IMR-90 (cell line): ENCODE data around the gene ASB4. TPM values are rescaled to one million over a fixed set of nuclear protein-coding genes. Genes with fewer than 3 reads are reported as not detected.

ENCODE experiments used
- ATAC-seq: fragments of 200-7000 bp; cut with Tn5 transposase; 2 replicates; pipeline ENCODE4 v1.9.1; 2020; ENCODE audit warnings: low read depth, mild to moderate bottlenecking, moderate library complexity
- BruUV-seq: library from RNA; stranded (reverse); fragments of 400-500 nt; replicated peaks from 2 replicates; lab custom pipeline; 2021; lab: Mats Ljungman, UMichigan
- CTCF ChIA-PET: fragments of 300-600 bp; formaldehyde crosslinking; extraction: SDS; loops from one replicate; lab custom pipeline; 2021; ENCODE audit warnings: antibody characterized with exemption; lab: Yijun Ruan, JAX
- POLR2A ChIA-PET: fragments of 300-600 bp; sonication (Branson Sonifier 250); formaldehyde crosslinking; loops from one replicate; lab custom pipeline; 2022; ENCODE audit warnings: antibody characterized with exemption; ENCODE audit not compliant: unreplicated experiment; lab: Charles Lee
- DNase-seq: peaks from one replicate; pipeline ENCODE4 v3.0.0; 2013
- H2AFZ ChIP-seq: replicated peaks from 2 replicates; pipeline ENCODE3; 2013; ENCODE audit warnings: low read length, mild to moderate bottlenecking; ENCODE audit not compliant: poor library complexity
- H2AK5ac ChIP-seq: 2 replicates; pipeline ENCODE4 v1.6.1; 2013; ENCODE audit warnings: low read depth, low read length, inconsistent platforms
- H2AK9ac ChIP-seq: replicated peaks from 2 replicates; pipeline ENCODE3; 2013; ENCODE audit warnings: mild to moderate bottlenecking, low read depth, low read length, moderate library complexity; ENCODE audit not compliant: poor library complexity
- H2BK120ac ChIP-seq: 2 replicates; pipeline ENCODE4 v1.6.1; 2013; ENCODE audit warnings: low read depth, low read length, inconsistent platforms
- H2BK15ac ChIP-seq: 3 replicates; pipeline ENCODE4 v1.6.1; 2013; ENCODE audit warnings: low read depth, low read length, inconsistent platforms
- H2BK20ac ChIP-seq: 2 replicates; pipeline ENCODE4 v1.6.1; 2013; ENCODE audit warnings: low read depth, mild to moderate bottlenecking, inconsistent platforms, low read length, moderate library complexity
- H2BK5ac ChIP-seq: 2 replicates; pipeline ENCODE4 v1.6.1; 2013; ENCODE audit warnings: mild to moderate bottlenecking, low read depth, low read length, inconsistent platforms; ENCODE audit not compliant: poor library complexity, severe bottlenecking
- H3K14ac ChIP-seq: replicated peaks from 2 replicates; pipeline ENCODE4 v1.6.1; 2013; ENCODE audit warnings: low read depth, low read length, inconsistent platforms
- H3K18ac ChIP-seq: 2 replicates; pipeline ENCODE4 v1.6.1; 2013; ENCODE audit warnings: low read depth, low read length, control low read depth
- H3K23ac ChIP-seq: 2 replicates; pipeline ENCODE4 v1.6.1; 2013; ENCODE audit warnings: low read depth, low read length, inconsistent platforms
- H3K27ac ChIP-seq: 2 replicates; pipeline ENCODE4 v1.5.1; 2013; ENCODE audit warnings: mild to moderate bottlenecking, control low read depth, low read length; ENCODE audit not compliant: insufficient read depth
- H3K27me3 ChIP-seq: 2 replicates; pipeline ENCODE4 v1.6.1; 2013; ENCODE audit warnings: low read length; ENCODE audit not compliant: control insufficient read depth, insufficient read depth
- H3K36me3 ChIP-seq: 2 replicates; pipeline ENCODE4 v1.6.1; 2013; ENCODE audit warnings: low read length, mixed read lengths; ENCODE audit not compliant: control insufficient read depth, insufficient read depth
- H3K4ac ChIP-seq: 2 replicates; pipeline ENCODE4 v1.6.1; 2013; ENCODE audit warnings: low read depth, low read length, inconsistent platforms
- H3K4me1 ChIP-seq: 2 replicates; pipeline ENCODE4 v1.6.1; 2013; ENCODE audit warnings: low read length, mixed read lengths; ENCODE audit not compliant: control insufficient read depth, insufficient read depth
- H3K4me2 ChIP-seq: 2 replicates; pipeline ENCODE4 v1.6.1; 2013; ENCODE audit warnings: low read depth, mild to moderate bottlenecking, control low read depth, low read length, moderate library complexity
- H3K4me3 ChIP-seq: 2 replicates; pipeline ENCODE4 v1.5.1; 2013; ENCODE audit warnings: low read depth, mild to moderate bottlenecking, control low read depth, low read length, moderate library complexity; ENCODE audit not compliant: insufficient read depth
- H3K56ac ChIP-seq: 2 replicates; pipeline ENCODE4 v1.6.1; 2013; ENCODE audit warnings: low read length, inconsistent platforms; ENCODE audit not compliant: insufficient read depth; ENCODE audit errors: extremely low read depth
- H3K79me1 ChIP-seq, 2 experiments: 2 replicates each; pipeline ENCODE4 v1.6.1; 2013; ENCODE audit warnings: low read length in 2 of 2, inconsistent platforms in 1 of 2, low read depth in 1 of 2
- H3K9ac ChIP-seq: 2 replicates; pipeline ENCODE4 v1.6.1; 2013; ENCODE audit warnings: low read depth, low read length, control low read depth
- H3K9me1 ChIP-seq: 2 replicates; pipeline ENCODE4 v1.6.1; 2013; ENCODE audit warnings: low read length, inconsistent platforms; ENCODE audit not compliant: insufficient read depth
- H3K9me3 ChIP-seq: 2 replicates; pipeline ENCODE4 v1.6.1; 2013; ENCODE audit warnings: low read length; ENCODE audit not compliant: control insufficient read depth, insufficient read depth
- H4K20me1 ChIP-seq: 2 replicates; pipeline ENCODE4 v1.6.1; 2013; ENCODE audit warnings: low read length, inconsistent platforms; ENCODE audit not compliant: insufficient read depth
- H4K5ac ChIP-seq: 2 replicates; pipeline ENCODE4 v1.6.1; 2013; ENCODE audit warnings: mild to moderate bottlenecking, low read depth, low read length, control low read depth
- H4K8ac ChIP-seq, 2 experiments: 2 replicates each; pipeline ENCODE4 v1.6.1; 2013; ENCODE audit warnings: low read depth in 2 of 2, low read length in 2 of 2, control low read depth in 1 of 2, inconsistent platforms in 1 of 2
- H4K91ac ChIP-seq: 2 replicates; pipeline ENCODE4 v1.6.1; 2013; ENCODE audit warnings: low read depth, low read length, inconsistent platforms; ENCODE audit not compliant: insufficient read depth
- CEBPB ChIP-seq: IDR thresholded peaks from 2 replicates; pipeline ENCODE4 v1.6.1; 2012; ENCODE audit warnings: low read depth, low read length, improper control_type of control experiment
- MAZ ChIP-seq: IDR thresholded peaks from 2 replicates; pipeline ENCODE4 v1.6.1; 2012; ENCODE audit warnings: low read depth, mild to moderate bottlenecking, low read length, improper control_type of control experiment, moderate library complexity, borderline replicate concordance
- NFE2L2 ChIP-seq: fragments of 150-350 bp; IDR thresholded peaks from 2 replicates; pipeline ENCODE4 v1.6.1; 2016; ENCODE audit warnings: low read depth, mild to moderate bottlenecking, low read length
- RAD21 ChIP-seq: IDR thresholded peaks from 2 replicates; pipeline ENCODE4 v1.6.1; 2012; ENCODE audit warnings: low read length, improper control_type of control experiment
- SMC3 ChIP-seq: fragments of 150-350 bp; IDR thresholded peaks from 2 replicates; pipeline ENCODE4 v1.6.1; 2016; ENCODE audit warnings: low read depth, mild to moderate bottlenecking, antibody characterized with exemption, low read length, moderate library complexity
- WGBS, 2 experiments: methylation state at CpG; one replicate each; pipeline versions ENCODE4 v1.1.5 to v1.1.7; 2013; ENCODE audit warnings: missing lambda C conversion rate in 2 of 2; ENCODE audit not compliant: insufficient read length in 1 of 2; ENCODE audit errors: extremely low coverage in 2 of 2; 5-methylcytosine and 5-hydroxymethylcytosine counted together
- dilution Hi-C: fragments of 300-500 bp; cut with HindIII; formaldehyde crosslinking; loops from one replicate; pipeline ENCODE4 v1.14.3; 2018; ENCODE audit warnings: low sequenced_read_pairs; ENCODE audit not compliant: unreplicated experiment
- in situ Hi-C: fragments of 300-500 bp; cut with MboI; formaldehyde crosslinking; loops from 3 replicates; pipeline ENCODE4 v1.14.3; 2019; ENCODE audit warnings: low sequenced_read_pairs, inconsistent platforms, mixed read lengths
- intact Hi-C: fragments of 100-400 bp; cut with micrococcal nuclease; formaldehyde crosslinking; loops from 2 replicates; pipeline ENCODE4 v1.10.0; 2022
- polyA plus RNA-seq, 3 experiments: library from polyadenylated mRNA; depleted of rRNA; stranded (reverse); fragments of >200 nt; gene quantifications; 2 replicates each; pipeline ENCODE4 v1.2.3, GENCODE V29; 2012; ENCODE audit warnings: low replicate concordance in 1 of 3
- total RNA-seq: library from RNA; depleted of rRNA; stranded (reverse); fragments of >200 nt; gene quantifications from 2 replicates; pipeline ENCODE4 v1.2.3, GENCODE V29; 2012
- TF ChIP-seq, protein P1 (sequence below): conservative IDR thresholded peaks from 2 replicates; pipeline ENCODE4 v1.5.1; 2012; ENCODE audit warnings: mild to moderate bottlenecking, low read depth, low read length, improper control_type of control experiment

Gene ASB4
- total and polyA plus RNA-seq, 2 of the 4 experiments (the other 2 are of a cell fraction): not detected

- TF ChIP-seq NFE2L2 (no peak), CEBPB (peak; percentile 61), SMC3 (peak; percentile 66), MAZ (no peak), RAD21 (peak; percentile 61)
- TF ChIP-seq, protein P1, sequence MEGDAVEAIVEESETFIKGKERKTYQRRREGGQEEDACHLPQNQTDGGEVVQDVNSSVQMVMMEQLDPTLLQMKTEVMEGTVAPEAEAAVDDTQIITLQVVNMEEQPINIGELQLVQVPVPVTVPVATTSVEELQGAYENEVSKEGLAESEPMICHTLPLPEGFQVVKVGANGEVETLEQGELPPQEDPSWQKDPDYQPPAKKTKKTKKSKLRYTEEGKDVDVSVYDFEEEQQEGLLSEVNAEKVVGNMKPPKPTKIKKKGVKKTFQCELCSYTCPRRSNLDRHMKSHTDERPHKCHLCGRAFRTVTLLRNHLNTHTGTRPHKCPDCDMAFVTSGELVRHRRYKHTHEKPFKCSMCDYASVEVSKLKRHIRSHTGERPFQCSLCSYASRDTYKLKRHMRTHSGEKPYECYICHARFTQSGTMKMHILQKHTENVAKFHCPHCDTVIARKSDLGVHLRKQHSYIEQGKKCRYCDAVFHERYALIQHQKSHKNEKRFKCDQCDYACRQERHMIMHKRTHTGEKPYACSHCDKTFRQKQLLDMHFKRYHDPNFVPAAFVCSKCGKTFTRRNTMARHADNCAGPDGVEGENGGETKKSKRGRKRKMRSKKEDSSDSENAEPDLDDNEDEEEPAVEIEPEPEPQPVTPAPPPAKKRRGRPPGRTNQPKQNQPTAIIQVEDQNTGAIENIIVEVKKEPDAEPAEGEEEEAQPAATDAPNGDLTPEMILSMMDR: peak; percentile 85
- H2BK120ac ChIP-seq: no peak overlapping the region
- no TSS peak for BruUV-seq
- CTCF ChIA-PET: interaction anchor here (0.7 to 9.9 kb wide), 24 partner anchors 8 to 301 kb away, joined by 3 to 111 read pairs (median 4); no protein-coding TSS in a partner anchor
- POLR2A ChIA-PET: no interaction called here
- H2AK9ac ChIP-seq: no peak overlapping the region
- H3K79me1 ChIP-seq: no peaks in the 10 kb centered on the region
- H3K4me2 ChIP-seq: no peak overlapping the region
- no peak overlapping the region for H2BK20ac ChIP-seq
- H3K4me1 ChIP-seq: no peaks in the 10 kb centered on the region
- H2BK5ac ChIP-seq: no peak overlapping the region
- H3K9ac ChIP-seq: no peak overlapping the region
- no peak overlapping the region for H3K18ac ChIP-seq
- H3K4me3 ChIP-seq: no peak overlapping the region
- intact Hi-C loops: loop anchor here (1.0 to 2.0 kb wide), 2 partner anchors 175 to 179 kb away; no protein-coding TSS in a partner anchor
- peaks cover 6% of the 10 kb centered on the region for H3K27me3 ChIP-seq
- no peak overlapping the region for H3K27ac ChIP-seq
- no peaks in the 10 kb centered on the region for H3K9me1 ChIP-seq
- ATAC-seq: peak; percentile 95
- no peak overlapping the region for H4K91ac ChIP-seq
- WGBS, 2 experiments: no CpG with 5 or more reads among the region's 6 CpGs
- H2AK5ac ChIP-seq: no peak overlapping the region
- no peak overlapping the region for H3K56ac ChIP-seq
- H4K5ac ChIP-seq: no peak overlapping the region
- H4K8ac ChIP-seq: no peak overlapping the region
- no peaks in the 10 kb centered on the region for H3K9me3 ChIP-seq
- H2AFZ ChIP-seq: peak overlapping the region; percentile 79
- H2BK15ac ChIP-seq: no peak overlapping the region
- no peak overlapping the region for H3K4ac ChIP-seq
- in situ Hi-C loops: loop anchor here (10.0 kb wide), 1 partner anchor 183 kb away; no protein-coding TSS in a partner anchor
- no peaks in the 10 kb centered on the region for H4K20me1 ChIP-seq
- H3K36me3 ChIP-seq: no peaks in the 10 kb centered on the region
- DNase-seq: peak; percentile 63
- no peak overlapping the region for H3K14ac ChIP-seq
- no peak overlapping the region for H3K23ac ChIP-seq
- dilution Hi-C loops: loop anchor here (25.0 kb wide), 1 partner anchor 176 kb away; no protein-coding TSS in a partner anchor
Observed at GRCh38 chr7:95511716-95512260, 26.0 kb downstream of the ASB4 start.
